ENCODE measurements around the gene CHEK1. TPM values are rescaled to one million over a fixed set of nuclear protein-coding genes. Genes with fewer than 3 reads are reported as not detected.

Gene CHEK1
- total and polyA plus RNA-seq, 9 of the 15 experiments (the other 6 are each of a cell fraction or from before 2014, with no cell fraction given): 62.6 to 108 (median 87.5) TPM

- no peak for TF ChIP-seq JUNB (CRISPR knock-in tag; conservative IDR thresholded peaks at IDR 0.05)
- no peak for TF ChIP-seq ZNF717 (CRISPR knock-in tag; IDR thresholded peaks at IDR 0.05)
- no peak for TF ChIP-seq KDM2B (CRISPR knock-in tag; IDR thresholded peaks at IDR 0.05)
- TF ChIP-seq FOXP1 (CRISPR knock-in tag; IDR thresholded peaks at IDR 0.05): peak; percentile 83
- peak; percentile 39; the same call in 1 of the 2 replicates for TF ChIP-seq ZEB2 (IDR thresholded peaks at IDR 0.05)
- TF ChIP-seq, protein P1, sequence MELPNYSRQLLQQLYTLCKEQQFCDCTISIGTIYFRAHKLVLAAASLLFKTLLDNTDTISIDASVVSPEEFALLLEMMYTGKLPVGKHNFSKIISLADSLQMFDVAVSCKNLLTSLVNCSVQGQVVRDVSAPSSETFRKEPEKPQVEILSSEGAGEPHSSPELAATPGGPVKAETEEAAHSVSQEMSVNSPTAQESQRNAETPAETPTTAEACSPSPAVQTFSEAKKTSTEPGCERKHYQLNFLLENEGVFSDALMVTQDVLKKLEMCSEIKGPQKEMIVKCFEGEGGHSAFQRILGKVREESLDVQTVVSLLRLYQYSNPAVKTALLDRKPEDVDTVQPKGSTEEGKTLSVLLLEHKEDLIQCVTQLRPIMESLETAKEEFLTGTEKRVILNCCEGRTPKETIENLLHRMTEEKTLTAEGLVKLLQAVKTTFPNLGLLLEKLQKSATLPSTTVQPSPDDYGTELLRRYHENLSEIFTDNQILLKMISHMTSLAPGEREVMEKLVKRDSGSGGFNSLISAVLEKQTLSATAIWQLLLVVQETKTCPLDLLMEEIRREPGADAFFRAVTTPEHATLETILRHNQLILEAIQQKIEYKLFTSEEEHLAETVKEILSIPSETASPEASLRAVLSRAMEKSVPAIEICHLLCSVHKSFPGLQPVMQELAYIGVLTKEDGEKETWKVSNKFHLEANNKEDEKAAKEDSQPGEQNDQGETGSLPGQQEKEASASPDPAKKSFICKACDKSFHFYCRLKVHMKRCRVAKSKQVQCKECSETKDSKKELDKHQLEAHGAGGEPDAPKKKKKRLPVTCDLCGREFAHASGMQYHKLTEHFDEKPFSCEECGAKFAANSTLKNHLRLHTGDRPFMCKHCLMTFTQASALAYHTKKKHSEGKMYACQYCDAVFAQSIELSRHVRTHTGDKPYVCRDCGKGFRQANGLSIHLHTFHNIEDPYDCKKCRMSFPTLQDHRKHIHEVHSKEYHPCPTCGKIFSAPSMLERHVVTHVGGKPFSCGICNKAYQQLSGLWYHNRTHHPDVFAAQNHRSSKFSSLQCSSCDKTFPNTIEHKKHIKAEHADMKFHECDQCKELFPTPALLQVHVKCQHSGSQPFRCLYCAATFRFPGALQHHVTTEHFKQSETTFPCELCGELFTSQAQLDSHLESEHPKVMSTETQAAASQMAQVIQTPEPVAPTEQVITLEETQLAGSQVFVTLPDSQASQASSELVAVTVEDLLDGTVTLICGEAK (IDR thresholded peaks at IDR 0.05): no peak
- TF ChIP-seq, protein P1 (CRISPR knock-in tag; IDR thresholded peaks at IDR 0.05): no peak
- peak; percentile 79 for TF ChIP-seq SMAD1 (IDR thresholded peaks at IDR 0.05; ENCODE audit: low read depth, low read length, partially characterized antibody)
- no peak for TF ChIP-seq STAT5B (CRISPR knock-in tag; IDR thresholded peaks at IDR 0.05)
- TF ChIP-seq TOE1 (IDR thresholded peaks at IDR 0.05; ENCODE audit: borderline replicate concordance): peak; percentile 77
- peak; percentile 64; the same call in 1 of the 2 replicates for TF ChIP-seq TOE1 (CRISPR knock-in tag; IDR thresholded peaks at IDR 0.05; ENCODE audit: borderline replicate concordance, low read depth)
- no peak; the same call in 1 of the 2 replicates for TF ChIP-seq ZNF263 (CRISPR knock-in tag; IDR thresholded peaks at IDR 0.05; ENCODE audit: borderline replicate concordance)
- TF ChIP-seq HLTF (IDR thresholded peaks at IDR 0.05): peak; percentile 94; the same call in 1 of the 2 replicates
- TF ChIP-seq, protein P2, sequence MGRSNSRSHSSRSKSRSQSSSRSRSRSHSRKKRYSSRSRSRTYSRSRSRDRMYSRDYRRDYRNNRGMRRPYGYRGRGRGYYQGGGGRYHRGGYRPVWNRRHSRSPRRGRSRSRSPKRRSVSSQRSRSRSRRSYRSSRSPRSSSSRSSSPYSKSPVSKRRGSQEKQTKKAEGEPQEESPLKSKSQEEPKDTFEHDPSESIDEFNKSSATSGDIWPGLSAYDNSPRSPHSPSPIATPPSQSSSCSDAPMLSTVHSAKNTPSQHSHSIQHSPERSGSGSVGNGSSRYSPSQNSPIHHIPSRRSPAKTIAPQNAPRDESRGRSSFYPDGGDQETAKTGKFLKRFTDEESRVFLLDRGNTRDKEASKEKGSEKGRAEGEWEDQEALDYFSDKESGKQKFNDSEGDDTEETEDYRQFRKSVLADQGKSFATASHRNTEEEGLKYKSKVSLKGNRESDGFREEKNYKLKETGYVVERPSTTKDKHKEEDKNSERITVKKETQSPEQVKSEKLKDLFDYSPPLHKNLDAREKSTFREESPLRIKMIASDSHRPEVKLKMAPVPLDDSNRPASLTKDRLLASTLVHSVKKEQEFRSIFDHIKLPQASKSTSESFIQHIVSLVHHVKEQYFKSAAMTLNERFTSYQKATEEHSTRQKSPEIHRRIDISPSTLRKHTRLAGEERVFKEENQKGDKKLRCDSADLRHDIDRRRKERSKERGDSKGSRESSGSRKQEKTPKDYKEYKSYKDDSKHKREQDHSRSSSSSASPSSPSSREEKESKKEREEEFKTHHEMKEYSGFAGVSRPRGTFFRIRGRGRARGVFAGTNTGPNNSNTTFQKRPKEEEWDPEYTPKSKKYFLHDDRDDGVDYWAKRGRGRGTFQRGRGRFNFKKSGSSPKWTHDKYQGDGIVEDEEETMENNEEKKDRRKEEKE (IDR thresholded peaks at IDR 0.05; ENCODE audit: borderline replicate concordance in 1 of 2, control insufficient read depth in 1 of 2, low read depth in 2 of 2, low read length in 1 of 2): no peak; a peak in 1 of 4 replicates
- TF ChIP-seq, protein P3, sequence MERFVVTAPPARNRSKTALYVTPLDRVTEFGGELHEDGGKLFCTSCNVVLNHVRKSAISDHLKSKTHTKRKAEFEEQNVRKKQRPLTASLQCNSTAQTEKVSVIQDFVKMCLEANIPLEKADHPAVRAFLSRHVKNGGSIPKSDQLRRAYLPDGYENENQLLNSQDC (CRISPR knock-in tag; IDR thresholded peaks at IDR 0.05): peak; percentile 36; the same call in 1 of the 2 replicates
- peak; percentile 81; the same call in 1 of the 2 replicates for TF ChIP-seq ZNF175 (CRISPR knock-in tag; IDR thresholded peaks at IDR 0.05; ENCODE audit: low read depth)
- TF ChIP-seq KLF16 (IDR thresholded peaks at IDR 0.05): no peak
These were observed 796 bp downstream of the CHEK1 start (continued) for GRCh38 chr11:125625630-125626287.
